GOT3 (cell line): ENCODE measurements around the gene ADNP2.
"Not testable (repeated sequence)": the region's sequence is repeated elsewhere in the genome, so short reads cannot be mapped to it uniquely, and the experiment has no call there.

Source experiments
- DNase-seq: peaks from one replicate; lab custom pipeline; 2025; ENCODE audit warnings: mixed read lengths; lab: John Stamatoyannopoulos, UW

The ADNP2 gene

DNA sequence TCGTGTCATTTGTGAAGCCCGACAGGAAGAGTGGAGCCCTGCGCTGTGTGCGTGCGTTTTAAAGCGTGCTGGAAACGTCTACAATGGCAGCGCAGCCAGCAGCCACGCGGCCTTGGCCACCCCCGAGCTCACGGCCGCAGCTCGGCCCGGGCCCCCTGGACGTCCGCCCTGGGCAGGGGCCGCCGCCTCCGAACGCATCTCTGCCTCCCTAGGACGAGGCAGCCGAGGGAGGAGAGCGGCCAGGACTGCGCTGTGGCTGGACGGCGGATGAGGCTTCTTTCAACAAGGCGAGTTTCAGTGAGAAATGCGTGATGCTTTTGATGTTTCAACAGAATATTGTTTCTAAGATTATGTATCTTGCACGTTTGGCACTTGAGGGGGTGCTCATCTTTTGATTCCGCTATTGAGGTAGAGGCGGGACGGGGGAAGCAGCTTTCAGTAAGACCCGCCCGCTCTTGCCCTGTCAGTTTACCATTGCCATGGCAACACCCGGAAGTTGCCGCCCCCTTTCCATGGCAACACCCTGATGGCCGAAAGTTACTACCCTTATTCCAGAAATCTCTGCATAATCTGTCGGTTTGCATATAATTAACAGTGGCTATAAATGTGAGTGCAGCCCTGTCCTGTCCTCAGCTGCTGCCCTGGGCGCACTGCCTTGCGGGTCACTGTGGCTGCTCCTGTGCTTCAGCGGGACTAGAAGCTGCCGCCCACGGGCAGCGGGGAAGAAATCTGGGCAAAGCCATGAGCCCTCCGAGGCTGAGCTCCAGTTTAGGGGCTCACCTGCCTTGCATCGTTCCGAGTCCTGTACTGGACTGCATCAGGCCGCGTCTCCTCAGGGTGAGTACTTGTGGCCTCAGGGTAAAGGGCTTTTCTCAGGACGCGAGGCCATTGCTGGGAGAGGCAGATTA, 38.6 kb downstream of the ADNP2 start:
- no peak for DNase-seq

DNA sequence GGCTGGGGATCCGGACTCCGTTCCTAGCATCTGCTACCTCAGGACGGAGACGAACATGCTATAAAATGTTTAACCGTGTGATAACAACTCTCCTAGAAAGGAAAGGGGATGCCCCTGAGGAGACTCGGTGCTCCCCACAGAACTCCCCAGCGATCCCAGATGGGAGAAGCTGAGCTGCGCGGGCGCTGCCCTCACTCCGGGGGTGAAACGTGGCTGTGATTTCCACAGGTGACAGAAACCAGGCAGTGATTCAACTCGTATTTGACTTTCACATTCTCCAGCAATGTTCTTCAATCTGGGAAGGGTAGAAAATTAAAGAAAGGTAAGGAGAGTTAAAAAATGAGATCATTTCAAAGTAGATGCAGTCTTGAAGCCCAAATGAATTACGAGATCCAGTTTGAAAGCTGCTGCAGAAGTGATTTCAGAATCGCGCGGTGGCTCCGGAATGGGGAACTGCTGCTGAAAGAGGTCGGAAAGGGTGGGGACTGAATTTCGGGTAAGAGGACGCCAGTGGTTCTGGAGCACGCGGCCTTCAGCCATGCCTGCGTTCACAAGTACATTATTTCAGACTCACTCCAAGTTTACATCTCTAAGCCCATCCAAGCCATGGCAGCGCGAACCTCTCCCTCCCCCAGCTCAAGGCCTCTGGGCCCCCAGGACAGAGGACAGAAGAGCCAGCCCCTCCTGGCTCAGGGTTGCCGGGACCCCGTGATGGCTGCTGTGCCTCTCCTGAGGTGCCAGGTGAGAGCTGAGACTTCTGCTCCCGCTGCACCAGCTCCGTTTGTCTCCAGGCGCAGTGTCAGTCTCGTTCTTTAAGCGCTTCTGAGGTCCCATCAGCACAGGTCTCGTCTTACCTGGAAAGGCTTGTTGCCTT, 39.5 kb downstream of the ADNP2 start:
- no peak for DNase-seq

DNA sequence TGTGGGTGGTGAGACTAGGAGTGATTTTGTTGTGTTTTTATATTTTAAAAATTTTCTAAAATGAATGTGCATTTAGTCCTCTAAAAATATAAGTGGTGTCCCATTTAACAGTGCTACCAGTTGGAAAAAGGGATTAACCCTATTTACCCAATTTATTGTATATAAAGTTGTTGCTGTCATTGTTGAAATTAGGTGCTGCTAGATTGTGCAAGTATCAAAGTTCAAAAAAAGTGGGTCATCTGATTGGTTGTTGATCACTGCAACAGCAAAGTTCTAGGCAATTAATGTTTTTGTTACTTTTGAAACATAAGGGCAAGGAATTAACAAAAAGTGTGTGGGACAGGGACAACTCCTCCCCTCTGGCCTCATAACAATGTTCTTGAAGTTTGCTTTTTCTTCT, 40.6 kb downstream of the ADNP2 start:
- no peak for DNase-seq

- no peak for DNase-seq
Measured at GRCh38 chr18:80154293-80154692, 45.2 kb downstream of the ADNP2 start.

DNA sequence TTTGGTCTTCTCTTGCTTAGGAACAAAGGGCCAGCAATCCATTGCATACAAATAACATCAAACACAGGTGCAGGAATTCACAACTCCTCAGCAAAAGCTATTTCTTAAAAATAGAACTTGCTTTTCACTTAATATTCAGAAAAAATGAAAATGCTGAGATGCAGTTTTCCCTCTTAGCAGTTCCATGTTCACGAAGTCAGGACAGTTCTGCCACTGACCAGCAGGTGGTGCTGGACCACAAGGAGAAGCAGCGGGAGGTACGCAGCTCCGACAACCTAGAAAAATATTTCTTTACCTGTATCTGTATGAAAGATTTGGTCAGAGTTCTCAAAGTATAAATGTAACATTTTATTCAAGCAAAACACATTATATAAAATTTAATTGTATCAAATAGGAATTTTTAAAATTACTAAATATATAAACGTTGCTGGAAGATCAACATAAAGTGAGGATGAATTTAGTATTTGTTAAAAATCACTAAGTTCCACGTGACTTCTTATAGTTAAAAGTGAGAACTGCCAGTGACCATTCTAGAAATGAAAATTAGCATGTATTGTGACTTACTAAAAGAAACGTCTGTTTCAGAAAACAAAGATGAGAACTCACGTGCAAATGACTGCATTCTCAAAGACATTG, 48.8 kb downstream of the ADNP2 start:
- DNase-seq: no peak

GRCh38 chr18:80158365-80158764, 49.3 kb downstream of the ADNP2 start:
- DNase-seq: no peak

GRCh38 chr18:80159713-80160636, 50.9 kb downstream of the ADNP2 start:
- no peak for DNase-seq

- no peak for DNase-seq
Measured at GRCh38 chr18:80161781-80162417, 52.8 kb downstream of the ADNP2 start.

DNA sequence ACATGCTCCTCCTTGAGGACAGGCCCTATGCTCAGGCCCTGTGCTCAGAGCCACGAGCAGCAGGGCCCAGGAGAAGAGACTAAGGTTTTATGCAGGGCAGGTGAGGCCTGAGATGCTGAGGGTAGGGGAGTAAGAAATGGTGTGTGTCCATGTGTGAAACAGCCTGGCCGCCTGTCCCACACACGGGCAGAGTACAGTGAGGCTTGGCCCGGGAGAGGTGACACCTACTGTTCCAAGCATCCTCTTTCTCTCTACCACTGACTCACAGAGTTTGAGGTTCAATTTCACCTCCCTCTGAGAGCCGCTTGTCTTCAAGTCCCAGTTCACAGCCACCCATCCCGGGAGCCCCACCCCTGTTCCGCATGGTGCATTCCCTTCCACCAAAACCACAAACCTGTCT, 54.1 kb downstream of the ADNP2 start:
- DNase-seq: no peak

DNA sequence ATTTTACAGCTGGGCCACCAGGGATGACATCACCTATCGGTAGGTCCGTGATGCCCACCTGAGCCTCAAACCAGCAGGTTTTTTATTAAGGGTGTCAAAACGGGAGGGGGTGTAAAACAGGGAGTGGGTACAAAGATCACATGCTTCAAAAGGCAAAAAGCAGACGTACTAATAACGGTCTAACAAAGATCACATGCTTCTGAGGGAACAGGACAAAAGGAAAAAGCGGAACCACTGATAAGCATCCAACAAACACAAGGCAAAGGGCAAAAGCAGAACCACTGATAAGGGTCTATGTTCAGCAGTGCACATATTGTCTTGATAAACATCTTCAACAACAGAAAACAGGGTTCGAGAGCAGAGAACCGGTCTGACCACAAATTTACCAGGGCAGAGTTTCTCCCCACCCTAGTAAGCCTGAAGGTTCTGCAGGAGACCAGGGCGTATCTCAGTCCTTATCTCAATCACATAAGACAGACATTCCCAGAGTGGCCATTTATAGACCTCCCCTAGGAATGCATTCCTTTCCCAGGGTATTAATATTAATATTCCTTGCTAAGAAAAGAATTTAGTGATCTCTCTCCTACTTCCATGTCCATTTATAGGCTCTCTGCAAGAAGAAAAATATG, 55.8 kb downstream of the ADNP2 start:
- not testable (repeated sequence) for DNase-seq

DNA sequence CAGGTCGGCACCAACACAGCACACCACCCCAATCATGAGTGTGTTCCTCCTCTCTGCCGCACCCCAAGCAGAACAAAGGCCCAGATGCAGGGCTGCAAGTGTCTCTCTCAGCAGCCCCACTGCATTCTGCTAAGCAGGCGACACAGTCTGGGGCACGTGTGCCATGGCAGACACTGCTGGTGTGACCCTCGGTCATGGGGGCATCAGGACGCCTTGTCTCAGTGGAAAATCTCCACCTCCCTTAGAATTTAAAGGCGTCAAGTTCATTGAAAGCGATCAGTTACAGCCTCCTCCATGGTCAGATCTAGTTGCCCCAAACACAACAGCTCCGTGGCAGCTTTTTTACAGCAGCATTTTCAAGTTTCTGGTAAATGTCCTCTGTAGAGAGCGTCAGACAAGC, 57.2 kb downstream of the ADNP2 start:
- no peak for DNase-seq

GRCh38 chr18:80166725-80167124, 57.7 kb downstream of the ADNP2 start:
- DNase-seq: no peak

DNA sequence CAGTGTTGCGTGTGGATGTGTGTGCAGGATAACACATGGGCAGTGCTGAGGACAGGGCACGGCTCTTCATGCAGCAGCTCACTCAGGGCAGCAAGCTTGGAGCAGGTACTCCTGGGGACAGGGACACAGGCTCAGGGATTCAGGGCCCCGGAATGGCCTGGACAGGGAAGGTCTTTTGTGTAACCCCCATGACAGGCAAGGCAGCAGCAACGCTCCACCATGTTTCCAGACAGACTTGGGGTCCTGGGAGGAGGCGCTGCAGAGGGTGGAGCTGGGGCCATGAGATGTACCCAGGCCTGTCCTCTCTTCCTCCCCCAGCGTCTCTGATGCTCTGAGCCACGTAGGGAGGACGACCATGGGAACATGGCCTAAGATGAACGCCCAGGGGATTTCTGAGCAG, 58.3 kb downstream of the ADNP2 start:
- no peak for DNase-seq

DNA sequence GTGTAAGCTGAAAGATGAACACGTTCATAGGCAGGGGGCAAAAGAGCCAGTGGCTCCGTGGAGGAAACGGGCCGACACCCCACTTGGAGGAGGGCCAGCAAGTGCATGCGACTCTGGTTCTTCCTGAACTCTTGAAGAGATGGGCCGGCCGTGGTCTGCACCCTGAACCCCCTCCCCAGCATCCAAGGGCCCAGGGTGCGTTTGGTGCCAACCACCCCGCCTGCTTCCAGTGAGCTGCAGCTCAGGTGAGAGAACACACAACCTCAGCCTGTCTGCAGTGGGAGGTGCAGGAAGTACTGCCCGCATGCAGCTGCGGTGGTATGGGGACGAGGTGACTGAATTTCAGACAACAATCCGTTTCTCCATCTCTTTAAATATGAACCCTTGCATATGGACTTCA, 58.9 kb downstream of the ADNP2 start:
- DNase-seq: no peak

DNA sequence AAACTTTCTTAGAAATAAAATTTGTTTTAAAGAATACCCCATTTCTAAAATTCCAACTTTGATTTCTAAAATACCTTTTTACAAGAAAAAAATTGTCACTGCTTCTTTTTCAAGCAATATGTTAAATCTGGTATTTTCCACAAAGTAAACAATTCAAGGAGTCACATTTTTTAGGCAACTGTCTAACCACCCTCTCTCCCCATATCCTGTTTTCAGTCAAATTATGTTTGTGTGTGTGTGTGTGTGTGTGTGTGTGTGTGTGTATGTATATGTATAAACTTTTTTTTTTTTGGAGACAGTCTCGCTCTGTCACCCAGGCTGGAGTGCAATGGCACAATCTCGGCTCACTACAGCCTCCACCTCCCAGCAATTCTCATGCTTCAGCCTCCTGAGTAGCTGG, 59.3 kb downstream of the ADNP2 start:
- no peak for DNase-seq

- no peak for DNase-seq
Measured at GRCh38 chr18:80168982-80169381, 59.9 kb downstream of the ADNP2 start.

GRCh38 chr18:80169607-80170006, 60.5 kb downstream of the ADNP2 start:
- DNase-seq: no peak

- DNase-seq: no peak
Measured at GRCh38 chr18:80170395-80171053, 61.5 kb downstream of the ADNP2 start.

DNA sequence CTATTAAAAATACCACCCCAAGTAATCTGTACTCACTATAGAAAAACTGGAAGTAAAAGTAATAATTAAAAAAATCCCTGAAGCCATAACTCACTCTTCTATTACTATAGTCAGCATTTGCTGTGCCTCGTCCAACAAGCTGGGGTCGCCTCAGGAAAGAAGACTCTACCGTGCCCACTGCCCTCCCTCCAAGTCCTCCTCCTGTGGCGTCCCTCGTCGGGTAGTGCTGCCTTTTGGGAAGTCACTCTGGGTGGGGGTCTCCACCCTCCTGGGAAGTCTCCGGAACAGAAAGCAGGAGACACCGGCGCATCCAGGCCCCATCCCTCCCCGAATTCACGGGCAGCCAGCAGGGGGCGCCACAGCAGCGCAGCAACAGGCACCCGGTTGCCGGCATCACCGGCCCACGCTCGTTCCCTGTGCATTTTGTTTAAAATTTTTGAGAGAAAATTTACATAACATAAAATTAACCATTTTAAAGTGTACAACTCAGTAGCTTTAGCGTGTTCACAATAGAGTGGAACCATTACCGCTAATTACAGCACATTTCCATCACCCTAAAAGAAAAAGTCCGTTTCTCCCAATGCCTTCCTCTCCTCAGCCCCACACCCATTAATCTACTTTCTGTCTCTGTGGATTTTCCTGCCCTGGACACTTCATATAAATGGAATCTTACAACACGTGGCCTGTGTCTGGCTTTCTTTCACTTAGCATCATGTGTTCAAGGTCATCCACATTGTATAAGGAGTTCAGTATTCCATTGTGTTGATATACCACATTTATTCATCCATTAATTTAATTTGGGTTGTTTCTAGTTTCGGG, 62.2 kb downstream of the ADNP2 start:
- DNase-seq: no peak
